Middle frontal gyrus (tissue), 1 donor: ENCODE data around the gene MAP4K2.

Experiments
- DNase-seq: peaks from one replicate; pipeline ENCODE4 v3.0.0-alpha.2; 2015; ENCODE audit warnings: low spot score; ENCODE audit errors: extremely low spot score

Gene MAP4K2

DNA sequence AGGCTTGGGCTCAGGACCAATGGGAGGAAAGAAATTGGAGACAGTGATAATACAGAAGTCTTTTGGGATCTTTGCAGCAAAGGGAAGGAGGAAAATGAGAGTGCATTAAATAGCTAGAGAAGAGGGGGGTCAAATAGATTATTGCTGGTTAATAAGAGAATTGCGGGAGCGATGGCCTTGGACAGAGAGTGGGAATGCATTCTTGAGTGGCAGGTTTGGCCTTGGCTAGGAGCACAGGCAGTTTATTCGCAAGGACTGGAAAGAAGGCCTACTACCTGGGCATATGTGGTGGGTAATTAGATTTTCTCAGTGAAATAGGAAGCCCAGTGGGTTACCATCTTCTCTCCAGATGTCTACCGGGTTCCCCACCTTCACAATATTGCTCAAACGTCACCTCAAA is 10.8 kb upstream of the MAP4K2 start:
- no peak for DNase-seq

DNA sequence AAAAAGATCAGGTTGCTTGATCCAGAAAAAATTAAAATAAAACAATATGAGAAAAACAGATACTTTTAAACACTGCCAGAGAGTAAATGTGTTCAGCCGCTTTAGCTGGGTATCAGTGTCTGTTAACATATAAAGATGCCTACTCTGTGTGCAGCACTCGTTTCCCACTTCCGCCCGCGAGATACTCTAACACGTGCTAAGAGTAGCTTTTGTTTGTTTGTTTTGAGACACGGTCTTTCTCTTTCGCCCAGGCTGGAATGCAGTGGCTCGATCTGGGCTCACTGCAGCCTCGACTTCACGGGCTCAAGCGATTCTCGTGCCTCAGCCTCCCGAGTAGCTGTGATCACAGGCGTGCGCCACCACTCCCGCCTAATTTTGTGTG is 7.9 kb upstream of the MAP4K2 start:
- no peak for DNase-seq

- peak; percentile 93 for DNase-seq
These were observed 7.4 kb upstream of the MAP4K2 start, which contains the start of gene MEN1 for GRCh38 chr11:64810271-64810890. Gene MEN1, minus strand, starts transcription at chr11:64810551. Its CDS starts 442 bp downstream, at chr11:64810109.

DNA sequence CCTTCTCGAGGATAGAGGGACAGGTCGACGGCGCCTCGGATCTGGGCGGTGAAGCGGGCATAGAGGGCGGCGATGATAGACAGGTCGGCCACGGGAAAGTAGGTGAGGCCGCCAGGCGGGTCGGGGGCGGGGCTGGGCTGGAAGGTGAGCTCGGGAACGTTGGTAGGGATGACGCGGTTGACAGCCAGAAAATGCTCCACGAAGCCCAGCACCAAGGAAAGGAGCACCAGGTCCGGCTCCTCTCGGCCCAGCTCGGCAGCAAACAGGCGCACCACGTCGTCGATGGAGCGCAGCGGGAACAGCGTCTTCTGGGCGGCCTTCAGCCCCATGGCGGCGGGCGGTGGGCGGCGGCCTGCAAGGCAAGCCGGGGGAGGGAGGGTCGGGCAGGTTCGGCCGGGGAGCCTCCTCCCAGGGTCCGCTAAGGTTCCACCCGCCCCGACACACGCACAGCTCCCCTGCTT is 6.8 kb upstream of the MAP4K2 start:
- DNase-seq: no peak

- DNase-seq: no peak
These were observed 2.5 kb upstream of the MAP4K2 start for GRCh38 chr11:64805481-64805880.

DNA sequence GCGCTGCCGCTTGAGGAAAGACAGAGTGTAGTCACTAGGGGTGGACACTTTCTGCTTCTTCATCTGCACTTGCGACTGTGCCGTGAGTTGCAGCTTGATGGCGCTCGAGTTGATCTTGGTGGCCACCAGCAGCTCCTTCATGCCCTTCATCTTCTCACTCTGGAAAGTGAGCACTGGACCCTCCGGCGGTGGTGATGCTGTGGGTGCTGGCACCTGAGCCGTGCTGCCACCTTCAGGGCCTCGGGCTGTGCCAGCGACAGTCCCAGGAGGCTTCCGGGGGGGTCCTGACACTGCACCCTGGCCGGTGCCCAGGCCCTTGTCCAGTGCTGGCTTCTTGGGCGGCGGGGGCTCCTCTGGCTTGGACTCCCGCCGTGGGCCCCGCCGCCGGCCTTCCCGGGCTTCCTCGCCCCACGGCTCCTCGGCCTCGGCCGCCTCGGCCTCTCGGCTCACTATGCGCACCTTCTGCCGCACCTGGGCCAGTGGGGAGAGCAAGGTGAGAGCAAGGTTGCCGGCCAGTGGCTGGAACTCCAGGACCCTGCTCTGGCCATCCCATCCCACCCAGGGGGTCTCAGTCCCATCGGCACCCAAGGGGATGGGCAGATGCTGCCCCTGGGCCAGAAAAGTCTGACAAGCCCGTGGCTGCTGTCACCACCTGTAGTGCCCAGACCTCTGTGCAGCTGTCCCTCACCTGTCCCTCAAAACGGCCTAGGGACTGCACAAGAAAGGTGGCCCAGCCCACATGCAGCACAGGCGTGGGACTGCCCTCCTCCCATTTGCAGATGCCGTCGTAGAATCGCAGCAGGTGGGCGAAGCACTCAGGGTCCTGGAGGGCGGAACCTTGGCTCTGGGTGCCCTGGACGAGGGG is 1.6 kb upstream of the MAP4K2 start:
- no peak for DNase-seq

DNA sequence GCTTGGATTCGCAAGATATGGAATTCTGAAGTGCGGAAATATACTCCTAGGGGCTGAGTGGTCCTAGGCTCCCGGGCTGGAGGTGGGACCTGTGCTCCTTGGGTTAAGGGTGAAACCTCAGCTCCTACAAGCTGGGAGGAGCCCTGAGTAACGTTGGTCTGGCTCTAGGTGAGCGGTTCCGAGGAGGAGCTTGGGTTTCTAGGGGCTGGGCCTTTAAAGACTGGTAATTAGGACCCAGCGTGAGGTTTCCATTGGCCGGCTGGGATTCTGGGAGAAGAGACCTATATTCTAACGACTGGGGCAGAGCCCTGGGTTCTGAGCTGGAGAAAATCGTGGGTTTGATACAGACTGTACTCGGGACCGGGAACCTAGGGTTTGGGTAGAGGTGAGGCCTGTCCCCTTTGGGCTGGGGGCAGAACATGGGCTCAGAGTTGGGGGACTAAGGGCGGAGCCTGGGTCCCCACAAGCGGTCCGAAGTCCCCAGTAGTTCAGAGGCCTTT is 882 bp upstream of the MAP4K2 start:
- DNase-seq: no peak

DNA sequence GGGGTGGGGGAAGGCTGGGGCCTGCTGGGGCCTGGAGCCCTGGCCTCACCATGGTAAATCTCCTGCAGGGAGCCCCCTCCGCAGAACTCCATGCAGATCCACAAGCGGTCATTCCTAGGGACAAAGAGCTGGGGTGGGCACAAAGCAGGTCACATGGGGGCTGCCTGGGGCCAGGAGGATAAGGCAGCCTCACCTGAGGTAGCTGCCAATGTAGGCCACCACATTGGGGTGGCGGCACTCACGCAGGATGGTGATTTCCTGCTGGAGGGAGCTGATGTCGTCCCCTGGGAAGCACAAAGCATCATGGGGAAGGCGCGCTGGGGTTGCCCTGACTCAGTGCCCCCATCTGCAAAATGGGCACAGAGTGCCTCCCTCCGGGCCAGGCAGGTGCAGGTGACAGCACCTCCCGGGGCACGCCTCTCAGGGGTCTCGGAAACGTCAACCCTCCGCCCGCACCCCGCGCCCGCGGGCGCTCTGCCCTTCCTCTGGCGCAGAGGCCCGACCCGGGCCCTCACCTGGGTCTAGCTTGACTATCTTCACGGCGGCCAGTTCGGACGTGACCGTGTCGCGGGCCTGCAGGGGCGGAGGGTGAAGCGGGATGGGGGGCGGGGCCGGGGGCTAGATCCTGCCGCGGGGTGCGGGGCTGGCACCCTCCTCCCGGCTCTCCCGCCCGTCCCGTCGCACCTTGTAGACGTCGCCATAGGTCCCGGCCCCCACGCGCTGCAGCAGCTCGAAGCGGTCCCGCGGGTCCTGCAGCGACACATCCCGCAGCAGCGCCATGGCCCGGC is 450 bp downstream of the MAP4K2 start:
- no peak for DNase-seq

- DNase-seq: no peak
These were observed 1.2 kb downstream of the MAP4K2 start for GRCh38 chr11:64801561-64802369.

DNA sequence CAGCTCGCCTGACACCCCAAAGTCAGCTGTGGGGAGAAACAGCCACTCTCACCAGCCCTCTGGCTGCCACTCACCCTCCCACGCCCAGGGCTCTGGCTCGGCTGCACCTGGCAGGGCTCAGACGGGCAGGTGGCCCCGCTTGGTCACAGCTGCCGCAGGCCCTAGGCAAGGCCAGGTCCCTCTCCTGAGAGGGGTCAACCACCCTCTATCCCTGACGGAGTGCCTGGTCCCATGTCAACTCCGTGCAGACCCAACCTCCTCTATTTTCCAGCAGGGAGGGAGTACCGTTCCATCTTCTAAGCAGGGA is 1.9 kb downstream of the MAP4K2 start:
- DNase-seq: no peak

DNA sequence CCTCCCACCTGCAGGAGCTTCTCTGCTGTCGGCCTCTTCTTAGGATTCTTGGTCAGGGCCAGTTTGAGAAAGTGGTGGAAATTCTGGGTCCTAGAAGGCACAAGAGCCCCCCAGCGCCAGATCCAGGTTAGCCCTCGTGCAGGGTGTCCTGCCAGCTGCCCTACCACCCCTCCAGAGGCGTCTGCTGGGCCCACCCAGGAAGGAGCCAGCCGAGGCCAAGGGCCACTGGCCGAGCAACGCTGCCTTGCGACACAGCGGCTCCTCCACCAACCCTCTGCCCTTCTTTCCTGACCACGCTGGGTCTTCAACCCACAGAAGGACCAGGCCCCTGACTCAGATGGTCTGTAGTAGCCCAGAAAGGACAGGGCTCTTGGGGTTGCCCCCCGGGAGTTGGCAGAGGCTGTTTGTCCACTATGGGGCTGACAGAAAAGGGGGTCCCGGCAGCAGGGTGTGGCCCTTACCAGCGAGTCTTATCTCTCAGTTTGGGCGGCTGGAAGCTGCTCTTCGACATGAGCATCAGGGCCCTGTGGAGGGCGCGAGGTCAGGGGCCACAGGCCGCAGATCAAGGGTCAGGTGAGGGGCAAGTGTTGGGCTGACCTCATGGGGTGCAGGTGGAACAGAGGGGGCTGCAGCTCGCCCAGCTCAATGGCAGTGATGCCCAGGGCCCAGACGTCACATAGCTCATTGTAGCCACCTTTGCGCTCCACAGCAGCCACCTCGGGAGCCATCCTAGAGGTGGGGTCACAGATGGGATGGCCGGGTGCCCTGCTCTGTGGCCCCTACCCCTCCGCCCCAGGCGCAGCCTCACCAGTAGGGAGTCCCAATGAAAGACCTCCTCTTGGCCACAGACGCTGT is 2.5 kb downstream of the MAP4K2 start:
- DNase-seq: no peak

GRCh38 chr11:64799623-64800302 is 3.3 kb downstream of the MAP4K2 start:
- DNase-seq: no peak

DNA sequence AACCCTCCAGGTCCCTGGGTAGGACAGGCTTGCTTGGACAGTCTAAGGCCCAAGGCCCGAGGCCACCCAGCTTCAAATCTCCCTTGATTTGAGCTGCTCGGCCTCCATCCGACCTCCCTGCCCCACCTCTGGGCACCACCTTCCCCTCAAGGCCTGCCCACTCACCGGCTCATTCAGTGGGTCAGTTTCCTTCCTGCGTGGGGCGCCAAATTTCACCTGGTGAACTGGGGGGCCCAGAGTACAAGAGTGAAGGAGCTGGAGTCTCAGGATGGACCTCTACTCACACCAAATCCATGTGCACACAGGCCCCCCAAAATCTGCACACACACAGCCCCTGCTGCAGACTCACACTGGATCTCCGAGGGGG is 3.8 kb downstream of the MAP4K2 start:
- no peak for DNase-seq

DNA sequence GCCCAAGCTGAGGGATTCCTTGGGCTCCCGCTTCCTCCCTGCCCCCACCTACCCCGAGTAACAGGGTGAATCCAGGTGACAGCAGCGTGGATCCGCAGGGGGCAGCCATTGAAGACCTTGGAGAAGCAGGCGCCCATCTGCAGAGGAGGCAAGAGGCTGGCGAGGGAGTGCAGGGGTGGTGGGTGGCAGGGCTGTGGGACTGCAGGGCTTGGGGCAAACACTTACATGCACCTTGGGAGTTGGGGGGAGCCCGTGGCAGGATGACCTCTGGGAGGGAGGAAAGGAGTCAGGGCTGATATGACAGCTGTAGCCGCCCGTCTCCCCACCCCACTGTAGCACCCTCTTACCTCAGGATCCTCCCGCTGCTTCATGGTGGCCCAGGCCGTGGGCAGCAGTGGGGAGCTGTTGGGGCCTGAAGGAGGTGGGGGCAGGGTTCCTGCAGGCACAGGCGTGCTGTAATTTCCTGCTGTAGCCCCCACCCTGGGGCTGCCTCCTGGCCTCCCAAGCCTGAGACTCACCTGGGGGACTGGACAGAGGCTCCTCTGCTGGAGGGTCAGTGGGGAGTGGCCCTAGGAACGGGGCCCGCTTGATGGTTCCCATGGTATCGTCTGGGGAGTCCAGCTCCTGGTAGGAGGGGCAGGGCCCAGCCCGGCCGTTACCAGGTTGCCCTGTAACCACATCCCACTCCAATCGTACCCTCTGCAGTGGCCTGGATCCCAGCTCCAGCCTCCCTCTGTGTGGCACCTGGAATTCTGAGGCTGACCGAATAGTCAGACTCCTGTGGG is 6.1 kb downstream of the MAP4K2 start:
- no peak for DNase-seq

DNA sequence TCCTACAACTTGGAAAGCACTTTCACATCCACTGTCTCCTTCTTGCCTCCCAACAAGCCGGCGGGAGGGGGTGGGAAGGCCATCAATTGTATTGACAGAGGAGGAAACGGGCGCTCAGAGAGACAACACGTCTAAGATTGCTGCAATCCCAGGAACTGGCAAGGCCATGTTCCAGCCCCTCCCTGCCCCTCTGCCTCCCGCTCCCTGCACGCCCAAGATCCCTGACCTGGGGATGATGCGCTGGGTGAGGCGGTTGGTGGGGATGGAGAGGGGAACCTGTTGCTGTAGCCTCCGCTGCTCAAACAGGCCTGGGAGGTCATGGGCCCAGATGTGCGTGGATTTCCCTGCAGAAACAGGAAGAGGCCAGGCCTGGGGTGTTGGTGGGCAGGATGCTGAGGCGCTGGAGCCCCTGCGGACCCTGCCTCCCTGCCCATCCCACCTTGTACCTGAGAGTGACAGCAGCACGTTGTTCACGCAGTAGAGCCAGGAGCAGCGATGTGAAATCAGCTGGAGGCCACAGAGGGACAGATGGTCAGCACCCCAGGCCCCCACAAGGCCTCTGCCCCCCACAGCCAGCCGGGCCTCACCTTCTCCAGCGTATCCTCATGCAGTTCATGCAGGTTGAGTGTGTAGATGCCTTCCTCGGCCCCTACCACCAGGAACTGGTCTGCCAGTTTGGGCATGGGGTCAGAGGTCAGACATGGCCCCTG is 6.8 kb downstream of the MAP4K2 start:
- DNase-seq: no peak

DNA sequence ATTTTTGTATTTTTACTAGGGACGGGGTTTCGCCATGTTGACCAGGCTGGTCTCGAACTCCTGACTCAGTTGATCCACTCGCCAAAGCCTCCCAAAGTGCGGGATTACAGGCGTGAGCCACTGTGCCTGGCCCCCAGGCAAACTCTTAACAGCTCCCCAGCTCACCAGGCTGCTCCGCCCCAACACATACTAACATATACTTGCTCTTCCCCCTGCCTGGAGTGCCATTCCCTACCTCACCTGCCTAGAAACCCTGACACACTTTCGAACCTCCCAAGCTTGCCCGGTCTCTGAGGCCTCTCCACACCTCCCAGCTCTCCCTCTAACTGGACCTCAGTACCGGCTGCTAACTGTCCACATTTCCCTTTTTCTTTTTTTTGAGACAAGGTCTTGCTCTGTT is 8.5 kb downstream of the MAP4K2 start:
- no peak for DNase-seq

GRCh38 chr11:64793271-64794160 is 9.5 kb downstream of the MAP4K2 start:
- no peak for DNase-seq
